AG04449 (cell line): Measurements from ENCODE around the gene PLCB1.

Source experiments
- CTCF ChIA-PET: fragments of 350-600 bp; formaldehyde crosslinking; extraction: SDS; loops from one replicate; lab custom pipeline; 2021; ENCODE audit warnings: antibody characterized with exemption; lab: Yijun Ruan, JAX
- POLR2A ChIA-PET: fragments of 400-600, 350-600 bp; formaldehyde crosslinking; extraction: SDS; loops from one replicate; lab custom pipeline; 2020; ENCODE audit warnings: antibody characterized with exemption, inconsistent platforms; lab: Yijun Ruan, JAX
- DNase-seq: peaks from one replicate; pipeline ENCODE4 v3.0.0-alpha.2; 2010; ENCODE audit warnings: low read depth, low spot score
- H3K4me3 ChIP-seq: 2 replicates; pipeline ENCODE4 v1.5.1; 2011; ENCODE audit warnings: low read depth, mild to moderate bottlenecking, control low read depth, low read length
- CTCF ChIP-seq: IDR thresholded peaks from one replicate; pipeline ENCODE4 v1.5.1; 2011; ENCODE audit warnings: mild to moderate bottlenecking, moderate library complexity, low read length, control low read depth, inconsistent platforms; ENCODE audit not compliant: insufficient read depth; ENCODE audit errors: missing control alignments

PLCB1 gene

GRCh38 chr20:8229090-8229489, 97.0 kb downstream of the PLCB1 start:
- ChIA-PET CTCF (no interaction called here), POLR2A (no interaction called here)
- DNase-seq, result no peak
- no peak for TF ChIP-seq CTCF
- no peak overlapping the region for H3K4me3 ChIP-seq

- POLR2A ChIA-PET, result no interaction called here
- CTCF ChIA-PET, result interaction anchor here (1.2 kb wide), 1 partner anchor 12 kb away, joined by 3 read pairs; no protein-coding TSS in a partner anchor
- no peak for TF ChIP-seq CTCF
These were observed 99.0 kb downstream of the PLCB1 start for GRCh38 chr20:8231038-8231437.

GRCh38 chr20:8232332-8232731, 100.3 kb downstream of the PLCB1 start:
- no peak for TF ChIP-seq CTCF

More at GRCh38 chr20:8231038-8231437, 99.0 kb downstream of the PLCB1 start:
- no peak for DNase-seq
- H3K4me3 ChIP-seq, result no peak overlapping the region

GRCh38 chr20:8234580-8234979, 102.5 kb downstream of the PLCB1 start:
- H3K4me3 ChIP-seq, result no peak overlapping the region
- no peak for TF ChIP-seq CTCF
- ChIA-PET POLR2A (no interaction called here), CTCF (interaction anchor here (1.3 kb wide), 1 partner anchor 152 kb away, joined by 3 read pairs; no protein-coding TSS in a partner anchor)
- no peak for DNase-seq

More at GRCh38 chr20:8232332-8232731, 100.3 kb downstream of the PLCB1 start:
- ChIA-PET CTCF (interaction anchor here (1.0 kb wide), 1 partner anchor 10 kb away, joined by 3 read pairs; no protein-coding TSS in a partner anchor), POLR2A (no interaction called here)
- no peak overlapping the region for H3K4me3 ChIP-seq
- DNase-seq, result no peak

GRCh38 chr20:8242066-8242465, 110.0 kb downstream of the PLCB1 start:
- ChIA-PET POLR2A (no interaction called here), CTCF (interaction anchor here (1.5 to 2.1 kb wide), 3 partner anchors 10 to 480 kb away, joined by 3 to 9 read pairs (median 3); no protein-coding TSS in a partner anchor)
- TF ChIP-seq CTCF, result no peak
- no peak overlapping the region for H3K4me3 ChIP-seq
- no peak for DNase-seq

- ChIA-PET CTCF (interaction anchor here (1.3 to 2.1 kb wide), 5 partner anchors 9 to 479 kb away, joined by 3 to 9 read pairs (median 3); partner anchors contain the start of gene PLCB1), POLR2A (no interaction called here)
- TF ChIP-seq CTCF, result no peak
- H3K4me3 ChIP-seq, result no peak overlapping the region
- no peak for DNase-seq
These were observed 111.0 kb downstream of the PLCB1 start for GRCh38 chr20:8242827-8243724.
